K562 (cell line): ENCODE results near the gene CTDSPL2. TPM values are rescaled to one million over a fixed set of nuclear protein-coding genes. Genes with fewer than 3 reads are reported as not detected.
A peak's percentile ranks its signal among the peaks of the same experiment; 100 is the strongest.

Source experiments
- ARID1B ChIP-seq: fragments of 450-650 bp; IDR thresholded peaks from 2 replicates; pipeline ENCODE4 v1.6.1; 2016; ENCODE audit warnings: antibody characterized with exemption, mild to moderate bottlenecking, inconsistent platforms
- CBX5 ChIP-seq: IDR thresholded peaks from 2 replicates; pipeline ENCODE4 v1.6.1; 2014; ENCODE audit warnings: low read depth, borderline replicate concordance
- CSDE1 ChIP-seq, 2 experiments: fragments of 450-650 bp; IDR thresholded peaks; 2 replicates each; pipeline ENCODE4 v1.6.1; 2016; ENCODE audit warnings: mild to moderate bottlenecking in 1 of 2
- MTA1 ChIP-seq: fragments of 450-650 bp; IDR thresholded peaks from 2 replicates; pipeline ENCODE4 v1.6.1; 2017; ENCODE audit warnings: borderline replicate concordance
- NFATC3 ChIP-seq: fragments of 450-650 bp; IDR thresholded peaks from 2 replicates; pipeline ENCODE4 v1.6.1; 2017; ENCODE audit warnings: mild to moderate bottlenecking
- NFIC ChIP-seq: fragments of 450-650 bp; IDR thresholded peaks from 2 replicates; pipeline ENCODE4 v1.6.1; 2017; ENCODE audit warnings: mild to moderate bottlenecking, inconsistent platforms
- POLR3G ChIP-seq: IDR thresholded peaks from 2 replicates; pipeline ENCODE4 v1.6.1; 2011; ENCODE audit not compliant: insufficient read length, insufficient replicate concordance; ENCODE audit errors: extremely low read depth
- PRPF4 ChIP-seq: fragments of 200-400 bp; formaldehyde crosslinking; IDR thresholded peaks from one replicate; pipeline ENCODE4 v1.6.1; 2017; ENCODE audit warnings: low read length, low read depth, mild to moderate bottlenecking; ENCODE audit not compliant: insufficient read depth, poor library complexity, severe bottlenecking
- TGIF2 ChIP-seq: sonication (generic); formaldehyde crosslinking; IDR thresholded peaks from 2 replicates; pipeline ENCODE4 v1.8.1; 2022; ENCODE audit warnings: mild to moderate bottlenecking, missing genetic modification reagents, moderate library complexity
- U2AF1 ChIP-seq: fragments of 200-400 bp; formaldehyde crosslinking; optimal IDR thresholded peaks from 2 replicates; pipeline ENCODE3; 2017; ENCODE audit warnings: mild to moderate bottlenecking, low read depth, low read length, moderate library complexity
- ZFP30 ChIP-seq: fragments of 250-450 bp; sonication (Bioruptor Pico); IDR thresholded peaks from 2 replicates; pipeline ENCODE4 v1.8.0; 2022; ENCODE audit warnings: moderate library complexity, mild to moderate bottlenecking, inconsistent platforms, borderline replicate concordance
- ZFX ChIP-seq: sonication (generic); formaldehyde crosslinking; IDR thresholded peaks from 2 replicates; pipeline ENCODE4 v1.8.0; 2022; ENCODE audit warnings: mild to moderate bottlenecking, missing genetic modification reagents, moderate library complexity
- ZNF224 ChIP-seq: sonication (generic); formaldehyde crosslinking; IDR thresholded peaks from 2 replicates; pipeline ENCODE4 v1.8.0; 2022; ENCODE audit warnings: mild to moderate bottlenecking, missing genetic modification reagents
- ZNF324 ChIP-seq: fragments of 250-450 bp; sonication (Bioruptor Pico); IDR thresholded peaks from 2 replicates; pipeline ENCODE4 v1.4.0; 2020; ENCODE audit warnings: mild to moderate bottlenecking
- ZNF589 ChIP-seq: fragments of 200-800 bp; sonication (Bioruptor generic); IDR thresholded peaks from 2 replicates; pipeline ENCODE4 v1.6.1; 2016; ENCODE audit warnings: low read depth, missing genetic modification characterization, missing compliant biosample characterization
- polyA plus RNA-seq, 8 experiments: library from polyadenylated mRNA; depleted of rRNA in 4 of 8; stranded (reverse) in 5 of 8; unstranded in 3 of 8; fragments of >200 nt; fragmentation: Nextera tagmentation in 2 of 8; fragmentation: Illumina TruSeq in 1 of 8; extraction: Ambion mirVana in 2 of 8; extraction: Trizol in 1 of 8; gene quantifications; 2 replicates each; pipeline versions ENCODE4 v1.2.1 to v1.2.3, GENCODE V29; 2011 to 2014; ENCODE audit warnings: inconsistent platforms in 1 of 8, missing spikeins in 1 of 8
- total RNA-seq, 7 experiments: library from RNA; depleted of rRNA in 6 of 7; stranded (reverse); fragments of >200 nt in 6 of 7; fragmentation: Illumina TruSeq in 2 of 7; extraction: Trizol in 2 of 7; gene quantifications; 2 replicates each; pipeline versions ENCODE4 v1.2.1 to v1.2.3, GENCODE V29; 2011 to 2021; ENCODE audit warnings: low replicate concordance in 1 of 7
- TF ChIP-seq, protein P1 (sequence below): fragments of 250-450 bp; sonication (Bioruptor Pico); IDR thresholded peaks from 2 replicates; pipeline ENCODE4 v1.4.0; 2020
- TF ChIP-seq, protein P2 (sequence below): fragments of 200-800 bp; sonication (Bioruptor generic); IDR thresholded peaks from 2 replicates; pipeline ENCODE4 v1.6.1; 2017; ENCODE audit warnings: missing genetic modification characterization, missing compliant biosample characterization
- TF ChIP-seq, protein P3 (sequence below): sonication (generic); formaldehyde crosslinking; IDR thresholded peaks from 2 replicates; pipeline ENCODE4 v1.8.0; 2022; ENCODE audit warnings: mild to moderate bottlenecking, low read depth, missing genetic modification reagents
- TF ChIP-seq, protein P4 (sequence below): fragments of 450-650 bp; IDR thresholded peaks from 2 replicates; pipeline ENCODE4 v1.6.1; 2016; ENCODE audit warnings: missing biosample characterization, missing genetic modification characterization
- TF ChIP-seq, protein P5 (sequence below): fragments of 250-450 bp; sonication (Bioruptor Pico); IDR thresholded peaks from 2 replicates; pipeline ENCODE4 v1.9.0; 2021; ENCODE audit warnings: mild to moderate bottlenecking
- TF ChIP-seq, protein P6 (sequence below): IDR thresholded peaks from 2 replicates; pipeline ENCODE4 v1.6.1; 2011; ENCODE audit warnings: borderline replicate concordance, low read depth, mild to moderate bottlenecking, moderate library complexity, low read length; ENCODE audit not compliant: insufficient read depth, poor library complexity, severe bottlenecking

CTDSPL2 gene
- total and polyA plus RNA-seq, 9 of the 15 experiments (the other 6 are each of a cell fraction or from before 2014, with no cell fraction given) = 16.8 to 79.0 (median 53.1) TPM

DNA sequence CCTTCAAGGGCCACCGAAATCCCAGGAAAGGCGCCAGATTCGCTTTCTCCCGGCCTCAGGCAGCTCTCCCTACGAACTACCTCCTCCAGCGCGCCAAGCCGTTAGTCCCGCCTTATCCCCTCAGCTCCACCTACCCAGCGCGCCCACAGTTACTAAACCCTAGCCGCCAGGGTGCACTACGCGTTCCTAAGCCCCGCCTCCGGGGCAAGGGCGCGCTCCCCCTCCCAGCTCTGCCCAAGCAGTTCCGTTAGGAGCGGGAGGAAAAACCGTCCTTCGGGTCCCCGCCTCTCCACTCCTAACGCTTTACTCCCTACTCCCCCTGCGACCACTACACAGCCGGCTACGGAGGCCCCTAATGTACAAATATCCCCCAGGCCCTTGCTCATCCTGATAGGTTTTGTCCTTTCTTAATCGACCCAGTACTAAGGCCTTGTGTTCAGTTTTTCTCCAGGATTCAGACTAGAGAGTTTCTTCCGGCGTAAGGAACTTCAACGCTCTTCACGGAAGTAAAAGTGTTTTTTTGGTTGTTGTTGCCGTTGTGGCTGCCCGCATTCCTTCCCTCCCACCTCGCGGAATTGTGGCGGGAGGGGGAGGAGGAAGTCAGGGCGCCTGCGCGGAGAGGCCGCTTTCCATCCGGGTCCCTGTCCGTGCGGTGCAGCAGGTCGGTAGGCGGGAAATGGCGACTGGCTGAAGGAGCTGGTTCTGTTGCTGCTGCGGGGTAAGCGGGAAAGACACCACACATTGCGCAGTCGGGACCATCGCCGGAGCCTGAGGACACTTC is at the start of gene CTDSPL2 (continued):
- TF ChIP-seq TGIF2 = no peak
- no peak for TF ChIP-seq POLR3G
- TF ChIP-seq, protein P1, sequence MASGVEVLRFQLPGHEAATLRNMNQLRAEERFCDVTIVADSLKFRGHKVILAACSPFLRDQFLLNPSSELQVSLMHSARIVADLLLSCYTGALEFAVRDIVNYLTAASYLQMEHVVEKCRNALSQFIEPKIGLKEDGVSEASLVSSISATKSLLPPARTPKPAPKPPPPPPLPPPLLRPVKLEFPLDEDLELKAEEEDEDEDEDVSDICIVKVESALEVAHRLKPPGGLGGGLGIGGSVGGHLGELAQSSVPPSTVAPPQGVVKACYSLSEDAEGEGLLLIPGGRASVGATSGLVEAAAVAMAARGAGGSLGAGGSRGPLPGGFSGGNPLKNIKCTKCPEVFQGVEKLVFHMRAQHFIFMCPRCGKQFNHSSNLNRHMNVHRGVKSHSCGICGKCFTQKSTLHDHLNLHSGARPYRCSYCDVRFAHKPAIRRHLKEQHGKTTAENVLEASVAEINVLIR (CRISPR knock-in tag) = no peak
- no peak for TF ChIP-seq ZNF324 (CRISPR knock-in tag)
- TF ChIP-seq, protein P2, sequence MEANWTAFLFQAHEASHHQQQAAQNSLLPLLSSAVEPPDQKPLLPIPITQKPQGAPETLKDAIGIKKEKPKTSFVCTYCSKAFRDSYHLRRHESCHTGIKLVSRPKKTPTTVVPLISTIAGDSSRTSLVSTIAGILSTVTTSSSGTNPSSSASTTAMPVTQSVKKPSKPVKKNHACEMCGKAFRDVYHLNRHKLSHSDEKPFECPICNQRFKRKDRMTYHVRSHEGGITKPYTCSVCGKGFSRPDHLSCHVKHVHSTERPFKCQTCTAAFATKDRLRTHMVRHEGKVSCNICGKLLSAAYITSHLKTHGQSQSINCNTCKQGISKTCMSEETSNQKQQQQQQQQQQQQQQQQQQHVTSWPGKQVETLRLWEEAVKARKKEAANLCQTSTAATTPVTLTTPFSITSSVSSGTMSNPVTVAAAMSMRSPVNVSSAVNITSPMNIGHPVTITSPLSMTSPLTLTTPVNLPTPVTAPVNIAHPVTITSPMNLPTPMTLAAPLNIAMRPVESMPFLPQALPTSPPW (CRISPR knock-in tag) = peak; percentile 96
- TF ChIP-seq, protein P3, sequence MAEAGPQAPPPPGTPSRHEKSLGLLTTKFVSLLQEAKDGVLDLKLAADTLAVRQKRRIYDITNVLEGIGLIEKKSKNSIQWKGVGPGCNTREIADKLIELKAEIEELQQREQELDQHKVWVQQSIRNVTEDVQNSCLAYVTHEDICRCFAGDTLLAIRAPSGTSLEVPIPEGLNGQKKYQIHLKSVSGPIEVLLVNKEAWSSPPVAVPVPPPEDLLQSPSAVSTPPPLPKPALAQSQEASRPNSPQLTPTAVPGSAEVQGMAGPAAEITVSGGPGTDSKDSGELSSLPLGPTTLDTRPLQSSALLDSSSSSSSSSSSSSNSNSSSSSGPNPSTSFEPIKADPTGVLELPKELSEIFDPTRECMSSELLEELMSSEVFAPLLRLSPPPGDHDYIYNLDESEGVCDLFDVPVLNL (CRISPR knock-in tag) = peak; percentile 57
- TF ChIP-seq ZFP30 (CRISPR knock-in tag) = no peak
- no peak for TF ChIP-seq MTA1
- TF ChIP-seq, protein P4, sequence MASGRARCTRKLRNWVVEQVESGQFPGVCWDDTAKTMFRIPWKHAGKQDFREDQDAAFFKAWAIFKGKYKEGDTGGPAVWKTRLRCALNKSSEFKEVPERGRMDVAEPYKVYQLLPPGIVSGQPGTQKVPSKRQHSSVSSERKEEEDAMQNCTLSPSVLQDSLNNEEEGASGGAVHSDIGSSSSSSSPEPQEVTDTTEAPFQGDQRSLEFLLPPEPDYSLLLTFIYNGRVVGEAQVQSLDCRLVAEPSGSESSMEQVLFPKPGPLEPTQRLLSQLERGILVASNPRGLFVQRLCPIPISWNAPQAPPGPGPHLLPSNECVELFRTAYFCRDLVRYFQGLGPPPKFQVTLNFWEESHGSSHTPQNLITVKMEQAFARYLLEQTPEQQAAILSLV = no peak
- TF ChIP-seq ARID1B = peak; percentile 51; the same call in 1 of the 2 replicates
- TF ChIP-seq ZNF224 = no peak
- TF ChIP-seq, protein P5, sequence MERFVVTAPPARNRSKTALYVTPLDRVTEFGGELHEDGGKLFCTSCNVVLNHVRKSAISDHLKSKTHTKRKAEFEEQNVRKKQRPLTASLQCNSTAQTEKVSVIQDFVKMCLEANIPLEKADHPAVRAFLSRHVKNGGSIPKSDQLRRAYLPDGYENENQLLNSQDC = no peak
- TF ChIP-seq NFIC = 0 out of 2 replicates have a peak, but pooled peaks have one; percentile 20
- 0 out of 2 replicates have a peak, but pooled peaks have one; percentile 36 for TF ChIP-seq CBX5
- TF ChIP-seq PRPF4 = no peak
- no peak for TF ChIP-seq ZNF589 (CRISPR knock-in tag)
- peak; percentile 80 for TF ChIP-seq ZFX (CRISPR knock-in tag)
- no peak for TF ChIP-seq NFATC3
- TF ChIP-seq CSDE1 (IDR thresholded peaks at IDR 0.05) = no peak; a peak in 1 of 4 replicates
- TF ChIP-seq, protein P6, sequence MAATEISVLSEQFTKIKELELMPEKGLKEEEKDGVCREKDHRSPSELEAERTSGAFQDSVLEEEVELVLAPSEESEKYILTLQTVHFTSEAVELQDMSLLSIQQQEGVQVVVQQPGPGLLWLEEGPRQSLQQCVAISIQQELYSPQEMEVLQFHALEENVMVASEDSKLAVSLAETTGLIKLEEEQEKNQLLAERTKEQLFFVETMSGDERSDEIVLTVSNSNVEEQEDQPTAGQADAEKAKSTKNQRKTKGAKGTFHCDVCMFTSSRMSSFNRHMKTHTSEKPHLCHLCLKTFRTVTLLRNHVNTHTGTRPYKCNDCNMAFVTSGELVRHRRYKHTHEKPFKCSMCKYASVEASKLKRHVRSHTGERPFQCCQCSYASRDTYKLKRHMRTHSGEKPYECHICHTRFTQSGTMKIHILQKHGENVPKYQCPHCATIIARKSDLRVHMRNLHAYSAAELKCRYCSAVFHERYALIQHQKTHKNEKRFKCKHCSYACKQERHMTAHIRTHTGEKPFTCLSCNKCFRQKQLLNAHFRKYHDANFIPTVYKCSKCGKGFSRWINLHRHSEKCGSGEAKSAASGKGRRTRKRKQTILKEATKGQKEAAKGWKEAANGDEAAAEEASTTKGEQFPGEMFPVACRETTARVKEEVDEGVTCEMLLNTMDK = peak; percentile 70
- no peak for TF ChIP-seq U2AF1
